SK-N-SH treated with all-trans-retinoic acid at 6 μM for 48 hours (cell line): Measurements from ENCODE around the gene HOXB7.

Experiments used
- CSDC2 ChIP-seq: fragments of 250-450 bp; sonication (Bioruptor Pico); IDR thresholded peaks from 2 replicates; pipeline ENCODE4 v1.5.0; 2020; ENCODE audit warnings: mild to moderate bottlenecking, moderate library complexity
- GLIS3 ChIP-seq: fragments of 250-450 bp; sonication (Bioruptor Pico); IDR thresholded peaks from 2 replicates; pipeline ENCODE4 v1.5.0; 2020; ENCODE audit warnings: mild to moderate bottlenecking, moderate library complexity
- ISL1 ChIP-seq: fragments of 250-450 bp; sonication (Bioruptor Pico); IDR thresholded peaks from 2 replicates; pipeline ENCODE4 v2.1.2; 2022; ENCODE audit warnings: mild to moderate bottlenecking, moderate library complexity
- RARB ChIP-seq: fragments of 250-450 bp; sonication (Bioruptor Pico); IDR thresholded peaks from 2 replicates; pipeline ENCODE4 v1.8.0; 2021; ENCODE audit warnings: mild to moderate bottlenecking, moderate library complexity
- ZFP3 ChIP-seq: fragments of 250-450 bp; sonication (Bioruptor Pico); IDR thresholded peaks from 2 replicates; pipeline ENCODE4 v1.5.0; 2020; ENCODE audit warnings: mild to moderate bottlenecking, moderate library complexity
- ZNF70 ChIP-seq: fragments of 450-650 bp; formaldehyde crosslinking; IDR thresholded peaks from 2 replicates; pipeline ENCODE4 v1.5.0; 2020; ENCODE audit warnings: mild to moderate bottlenecking, moderate library complexity
- TF ChIP-seq, protein P1 (sequence below): fragments of 250-450 bp; sonication (Bioruptor Pico); IDR thresholded peaks from 2 replicates; pipeline ENCODE4 v1.8.0; 2021; ENCODE audit warnings: low read depth, mild to moderate bottlenecking, moderate library complexity, borderline replicate concordance
- TF ChIP-seq, protein P2 (sequence below): fragments of 250-450 bp; sonication (Bioruptor Pico); IDR thresholded peaks from 2 replicates; pipeline ENCODE4 v1.5.1; 2021; ENCODE audit warnings: mild to moderate bottlenecking, moderate library complexity
- TF ChIP-seq, protein P3 (sequence below): fragments of 250-450 bp; sonication (Bioruptor Pico); IDR thresholded peaks from 2 replicates; pipeline ENCODE4 v1.8.0; 2020; ENCODE audit warnings: mild to moderate bottlenecking, moderate library complexity, borderline replicate concordance
- TF ChIP-seq, protein P4 (sequence below): fragments of 250-450 bp; sonication (Bioruptor Pico); IDR thresholded peaks from 2 replicates; pipeline ENCODE4 v1.5.1; 2020; ENCODE audit warnings: low read depth, mild to moderate bottlenecking, moderate library complexity

DNA sequence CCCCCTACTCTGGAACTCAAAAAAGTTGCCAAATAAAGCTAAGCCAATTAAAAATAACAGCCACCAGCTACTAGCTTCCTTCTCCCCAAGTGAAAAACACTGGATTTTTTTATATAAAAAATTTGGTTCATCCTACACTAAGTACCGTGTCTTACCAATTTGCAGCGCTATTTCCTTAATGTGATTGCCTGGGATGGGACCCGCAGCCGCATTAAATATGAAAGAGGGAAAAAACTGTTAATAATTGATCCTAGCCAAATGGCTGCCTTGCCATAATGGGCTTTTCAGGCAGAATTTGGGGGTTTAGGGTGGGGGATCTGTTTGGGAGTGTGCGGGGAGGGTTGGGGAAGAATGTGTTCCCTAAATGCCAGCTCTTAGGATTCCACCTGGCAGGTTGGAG is 13.3 kb upstream of the HOXB7 start:
- TF ChIP-seq, protein P1, sequence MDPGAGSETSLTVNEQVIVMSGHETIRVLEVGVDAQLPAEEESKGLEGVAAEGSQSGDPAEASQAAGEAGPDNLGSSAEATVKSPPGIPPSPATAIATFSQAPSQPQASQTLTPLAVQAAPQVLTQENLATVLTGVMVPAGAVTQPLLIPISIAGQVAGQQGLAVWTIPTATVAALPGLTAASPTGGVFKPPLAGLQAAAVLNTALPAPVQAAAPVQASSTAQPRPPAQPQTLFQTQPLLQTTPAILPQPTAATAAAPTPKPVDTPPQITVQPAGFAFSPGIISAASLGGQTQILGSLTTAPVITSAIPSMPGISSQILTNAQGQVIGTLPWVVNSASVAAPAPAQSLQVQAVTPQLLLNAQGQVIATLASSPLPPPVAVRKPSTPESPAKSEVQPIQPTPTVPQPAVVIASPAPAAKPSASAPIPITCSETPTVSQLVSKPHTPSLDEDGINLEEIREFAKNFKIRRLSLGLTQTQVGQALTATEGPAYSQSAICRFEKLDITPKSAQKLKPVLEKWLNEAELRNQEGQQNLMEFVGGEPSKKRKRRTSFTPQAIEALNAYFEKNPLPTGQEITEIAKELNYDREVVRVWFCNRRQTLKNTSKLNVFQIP (CRISPR knock-in tag) = no peak
- TF ChIP-seq GLIS3 (CRISPR knock-in tag) = no peak
- no peak for TF ChIP-seq ZFP3 (CRISPR knock-in tag)
- TF ChIP-seq ZNF70 (CRISPR knock-in tag) = no peak
- TF ChIP-seq, protein P2, sequence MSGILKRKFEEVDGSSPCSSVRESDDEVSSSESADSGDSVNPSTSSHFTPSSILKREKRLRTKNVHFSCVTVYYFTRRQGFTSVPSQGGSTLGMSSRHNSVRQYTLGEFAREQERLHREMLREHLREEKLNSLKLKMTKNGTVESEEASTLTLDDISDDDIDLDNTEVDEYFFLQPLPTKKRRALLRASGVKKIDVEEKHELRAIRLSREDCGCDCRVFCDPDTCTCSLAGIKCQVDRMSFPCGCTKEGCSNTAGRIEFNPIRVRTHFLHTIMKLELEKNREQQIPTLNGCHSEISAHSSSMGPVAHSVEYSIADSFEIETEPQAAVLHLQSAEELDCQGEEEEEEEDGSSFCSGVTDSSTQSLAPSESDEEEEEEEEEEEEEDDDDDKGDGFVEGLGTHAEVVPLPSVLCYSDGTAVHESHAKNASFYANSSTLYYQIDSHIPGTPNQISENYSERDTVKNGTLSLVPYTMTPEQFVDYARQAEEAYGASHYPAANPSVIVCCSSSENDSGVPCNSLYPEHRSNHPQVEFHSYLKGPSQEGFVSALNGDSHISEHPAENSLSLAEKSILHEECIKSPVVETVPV (CRISPR knock-in tag) = no peak
- no peak for TF ChIP-seq RARB (CRISPR knock-in tag)
- no peak for TF ChIP-seq CSDC2 (CRISPR knock-in tag)
- TF ChIP-seq ISL1 (CRISPR knock-in tag) = no peak
- TF ChIP-seq, protein P3, sequence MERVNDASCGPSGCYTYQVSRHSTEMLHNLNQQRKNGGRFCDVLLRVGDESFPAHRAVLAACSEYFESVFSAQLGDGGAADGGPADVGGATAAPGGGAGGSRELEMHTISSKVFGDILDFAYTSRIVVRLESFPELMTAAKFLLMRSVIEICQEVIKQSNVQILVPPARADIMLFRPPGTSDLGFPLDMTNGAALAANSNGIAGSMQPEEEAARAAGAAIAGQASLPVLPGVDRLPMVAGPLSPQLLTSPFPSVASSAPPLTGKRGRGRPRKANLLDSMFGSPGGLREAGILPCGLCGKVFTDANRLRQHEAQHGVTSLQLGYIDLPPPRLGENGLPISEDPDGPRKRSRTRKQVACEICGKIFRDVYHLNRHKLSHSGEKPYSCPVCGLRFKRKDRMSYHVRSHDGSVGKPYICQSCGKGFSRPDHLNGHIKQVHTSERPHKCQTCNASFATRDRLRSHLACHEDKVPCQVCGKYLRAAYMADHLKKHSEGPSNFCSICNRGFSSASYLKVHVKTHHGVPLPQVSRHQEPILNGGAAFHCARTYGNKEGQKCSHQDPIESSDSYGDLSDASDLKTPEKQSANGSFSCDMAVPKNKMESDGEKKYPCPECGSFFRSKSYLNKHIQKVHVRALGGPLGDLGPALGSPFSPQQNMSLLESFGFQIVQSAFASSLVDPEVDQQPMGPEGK (CRISPR knock-in tag) = no peak
- TF ChIP-seq, protein P4, sequence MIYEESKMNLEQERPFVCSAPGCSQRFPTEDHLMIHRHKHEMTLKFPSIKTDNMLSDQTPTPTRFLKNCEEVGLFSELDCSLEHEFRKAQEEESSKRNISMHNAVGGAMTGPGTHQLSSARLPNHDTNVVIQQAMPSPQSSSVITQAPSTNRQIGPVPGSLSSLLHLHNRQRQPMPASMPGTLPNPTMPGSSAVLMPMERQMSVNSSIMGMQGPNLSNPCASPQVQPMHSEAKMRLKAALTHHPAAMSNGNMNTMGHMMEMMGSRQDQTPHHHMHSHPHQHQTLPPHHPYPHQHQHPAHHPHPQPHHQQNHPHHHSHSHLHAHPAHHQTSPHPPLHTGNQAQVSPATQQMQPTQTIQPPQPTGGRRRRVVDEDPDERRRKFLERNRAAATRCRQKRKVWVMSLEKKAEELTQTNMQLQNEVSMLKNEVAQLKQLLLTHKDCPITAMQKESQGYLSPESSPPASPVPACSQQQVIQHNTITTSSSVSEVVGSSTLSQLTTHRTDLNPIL = no peak
